ENCODE results near the gene EXOC2. TPM values are rescaled to one million over a fixed set of nuclear protein-coding genes. Genes with fewer than 3 reads are reported as not detected.

EXOC2 gene
- total RNA-seq, 2 experiments from 2014 or later = 22.5 to 24.8 TPM

DNA sequence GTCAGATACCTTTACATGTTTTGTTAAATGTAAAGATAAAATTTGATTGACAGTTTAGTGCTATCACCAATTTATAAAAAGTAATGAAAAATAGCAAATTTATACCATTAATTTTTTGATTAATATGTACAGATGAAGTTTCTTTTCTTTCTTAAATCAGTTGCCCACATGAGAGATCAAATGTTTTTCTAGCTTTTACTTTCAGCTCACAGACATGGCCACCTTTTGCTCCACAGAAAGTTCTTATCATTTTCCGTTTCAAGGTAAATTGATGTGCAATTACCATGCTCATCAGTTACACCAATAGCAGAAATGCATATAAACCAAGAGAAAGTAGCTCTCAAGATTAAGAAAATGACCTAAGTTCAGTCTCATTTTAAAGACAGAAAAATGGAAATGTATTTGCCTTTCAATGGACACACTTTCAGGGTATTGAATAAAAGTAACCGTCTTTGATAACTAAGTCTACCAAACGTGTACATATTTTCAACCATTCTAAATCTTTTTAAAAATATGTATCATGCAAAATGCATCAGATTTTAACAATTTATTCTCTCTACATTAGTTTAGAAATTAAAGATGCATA, 16.6 kb upstream of the EXOC2 start:
- Histone ChIP-seq H3K36me3 (ENCODE audit: insufficient read depth, low read length) (no peaks in the 10 kb centered on the region), H3K27ac (ENCODE audit: low read depth, low read length, poor library complexity, severe bottlenecking) (peak overlapping the region; percentile 82), H3K9me2 (ENCODE audit: insufficient read depth, low read length) (no peaks in the 10 kb centered on the region), H3K79me2 (ENCODE audit: insufficient read depth, low read depth, low read length) (peaks cover 6% of the 10 kb centered on the region; the same call in 1 of the 2 replicates), H2AFZ (ENCODE audit: low read length) (peak overlapping the region; percentile 100), H3K4me2 (ENCODE audit: low read length) (peak overlapping the region; percentile 94), H3K9me3 (ENCODE audit: low read length) (no peaks in the 10 kb centered on the region), H4K20me1 (ENCODE audit: insufficient read depth, low read length) (no peaks in the 10 kb centered on the region), H3K4me3 (ENCODE audit: low read depth, low read length, poor library complexity, severe bottlenecking) (peak overlapping the region; percentile 67), H3K4me1 (ENCODE audit: insufficient read depth, low read length, poor library complexity, severe bottlenecking) (peaks cover 36% of the 10 kb centered on the region)
- TF ChIP-seq CTCF (conservative IDR thresholded peaks at IDR 0.05; ENCODE audit: low read length) = no peak
- TF ChIP-seq EZH2phosphoT487 (IDR thresholded peaks at IDR 0.05; ENCODE audit: borderline replicate concordance, low read depth, low read length) = no peak
- ChIA-PET POLR2A (interaction anchor here (0.8 to 1.8 kb wide), 4 partner anchors 17 to 32 kb away, joined by 3 to 7 read pairs (median 4); partner anchors contain the start of gene EXOC2), CTCF (ENCODE audit: unreplicated experiment) (no interaction called here)
- intact Hi-C loops (cut with micrococcal nuclease; ENCODE audit: unreplicated experiment) = loop anchor here (2.0 to 10.0 kb wide), 2 partner anchors 315 to 529 kb away; partner anchors contain the start of gene IRF4
- no TSS peak for BruUV-seq (replicated peaks)
- peak; percentile 20 for DNase-seq (ENCODE audit: low spot score)

DNA sequence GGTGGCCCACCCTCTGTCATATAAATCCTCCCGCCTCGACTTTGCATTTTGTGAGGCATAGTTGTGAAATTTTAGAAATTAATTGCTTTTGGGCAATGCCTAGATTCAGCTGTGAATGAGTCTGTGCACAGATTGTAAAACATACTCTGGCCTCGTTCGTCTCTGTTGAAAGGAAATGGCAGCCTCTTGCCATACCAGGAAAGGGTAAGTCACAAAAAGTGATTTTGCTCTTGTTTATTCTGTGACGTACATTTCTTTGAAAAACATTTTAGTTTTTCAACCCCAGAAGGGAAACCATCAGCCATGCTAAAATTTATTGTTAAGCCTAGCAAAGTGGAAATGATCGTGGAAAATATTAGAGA, 15.3 kb upstream of the EXOC2 start:
- Histone ChIP-seq H4K20me1 (ENCODE audit: insufficient read depth, low read length) (no peaks in the 10 kb centered on the region), H3K4me2 (ENCODE audit: low read length) (peak overlapping the region; percentile 94), H2AFZ (ENCODE audit: low read length) (peak overlapping the region; percentile 100), H3K79me2 (ENCODE audit: insufficient read depth, low read depth, low read length) (peaks cover 6% of the 10 kb centered on the region; the same call in 1 of the 2 replicates), H3K4me1 (ENCODE audit: insufficient read depth, low read length, poor library complexity, severe bottlenecking) (peaks cover 36% of the 10 kb centered on the region), H3K36me3 (ENCODE audit: insufficient read depth, low read length) (no peaks in the 10 kb centered on the region), H3K27ac (ENCODE audit: low read depth, low read length, poor library complexity, severe bottlenecking) (peak overlapping the region; percentile 34), H3K9me3 (ENCODE audit: low read length) (no peaks in the 10 kb centered on the region), H3K9me2 (ENCODE audit: insufficient read depth, low read length) (no peaks in the 10 kb centered on the region), H3K4me3 (ENCODE audit: low read depth, low read length, poor library complexity, severe bottlenecking) (peak overlapping the region; percentile 67)
- TF ChIP-seq EZH2phosphoT487 (IDR thresholded peaks at IDR 0.05; ENCODE audit: borderline replicate concordance, low read depth, low read length) (no peak), CTCF (conservative IDR thresholded peaks at IDR 0.05; ENCODE audit: low read length) (no peak)
- POLR2A ChIA-PET = interaction anchor here (0.7 to 1.8 kb wide), 3 partner anchors 16 to 545 kb away, joined by 3 to 7 read pairs (median 3); partner anchors contain the start of gene EXOC2
- DNase-seq (ENCODE audit: low spot score) = no peak
- no TSS peak for BruUV-seq (replicated peaks)
- intact Hi-C loops (cut with micrococcal nuclease; ENCODE audit: unreplicated experiment) = loop anchor here (1.0 kb wide), 1 partner anchor 15 kb away; the partner anchor contains the start of gene EXOC2
- CTCF ChIA-PET (ENCODE audit: unreplicated experiment) = no interaction called here

All from OCI-LY7 (cell line).